Measurements from ENCODE around the gene DAPL1.
"Not testable (repeated sequence)": the region's sequence is repeated elsewhere in the genome, so short reads cannot be mapped to it uniquely, and the experiment has no call there.

DAPL1 gene

DNA sequence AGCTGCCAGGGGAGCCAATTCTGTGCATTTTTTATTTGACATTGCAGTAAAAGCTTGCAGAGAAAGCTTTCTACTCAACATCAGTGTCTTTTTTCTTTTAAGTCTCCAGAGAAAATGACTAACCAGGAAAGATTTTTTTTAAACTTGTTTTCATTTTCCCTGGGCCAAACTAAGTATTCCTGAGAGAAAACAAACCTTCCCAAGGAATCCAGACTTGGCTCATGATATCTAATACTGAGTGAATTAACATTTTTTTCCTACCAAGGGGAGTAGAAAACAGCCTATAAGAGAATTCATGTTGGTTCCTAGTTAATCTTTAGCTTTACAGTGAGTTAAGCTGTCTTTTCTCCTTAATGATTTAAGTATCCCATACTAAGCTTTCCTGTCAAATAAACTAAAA, 46.7 kb downstream of the DAPL1 start:
- no peaks in the 10 kb centered on the region for H3K27me3 ChIP-seq
- no peaks in the 10 kb centered on the region for H3K36me3 ChIP-seq
- no peaks in the 10 kb centered on the region for H3K9me3 ChIP-seq
- no peak overlapping the region for H3K4me3 ChIP-seq
- DNase-seq, result no peak
- peak overlapping the region; percentile 44 to 58 for H3K27ac ChIP-seq
- peaks cover 0 to 45% (median 28%) of the 10 kb centered on the region in 4 donors for H3K4me1 ChIP-seq
- TF ChIP-seq, protein P1, sequence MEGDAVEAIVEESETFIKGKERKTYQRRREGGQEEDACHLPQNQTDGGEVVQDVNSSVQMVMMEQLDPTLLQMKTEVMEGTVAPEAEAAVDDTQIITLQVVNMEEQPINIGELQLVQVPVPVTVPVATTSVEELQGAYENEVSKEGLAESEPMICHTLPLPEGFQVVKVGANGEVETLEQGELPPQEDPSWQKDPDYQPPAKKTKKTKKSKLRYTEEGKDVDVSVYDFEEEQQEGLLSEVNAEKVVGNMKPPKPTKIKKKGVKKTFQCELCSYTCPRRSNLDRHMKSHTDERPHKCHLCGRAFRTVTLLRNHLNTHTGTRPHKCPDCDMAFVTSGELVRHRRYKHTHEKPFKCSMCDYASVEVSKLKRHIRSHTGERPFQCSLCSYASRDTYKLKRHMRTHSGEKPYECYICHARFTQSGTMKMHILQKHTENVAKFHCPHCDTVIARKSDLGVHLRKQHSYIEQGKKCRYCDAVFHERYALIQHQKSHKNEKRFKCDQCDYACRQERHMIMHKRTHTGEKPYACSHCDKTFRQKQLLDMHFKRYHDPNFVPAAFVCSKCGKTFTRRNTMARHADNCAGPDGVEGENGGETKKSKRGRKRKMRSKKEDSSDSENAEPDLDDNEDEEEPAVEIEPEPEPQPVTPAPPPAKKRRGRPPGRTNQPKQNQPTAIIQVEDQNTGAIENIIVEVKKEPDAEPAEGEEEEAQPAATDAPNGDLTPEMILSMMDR (IDR thresholded peaks at IDR 0.05), result no peak
- intact Hi-C loops (cut with DNase I; ENCODE audit: low total_unique reads), result no loop called here

DNA sequence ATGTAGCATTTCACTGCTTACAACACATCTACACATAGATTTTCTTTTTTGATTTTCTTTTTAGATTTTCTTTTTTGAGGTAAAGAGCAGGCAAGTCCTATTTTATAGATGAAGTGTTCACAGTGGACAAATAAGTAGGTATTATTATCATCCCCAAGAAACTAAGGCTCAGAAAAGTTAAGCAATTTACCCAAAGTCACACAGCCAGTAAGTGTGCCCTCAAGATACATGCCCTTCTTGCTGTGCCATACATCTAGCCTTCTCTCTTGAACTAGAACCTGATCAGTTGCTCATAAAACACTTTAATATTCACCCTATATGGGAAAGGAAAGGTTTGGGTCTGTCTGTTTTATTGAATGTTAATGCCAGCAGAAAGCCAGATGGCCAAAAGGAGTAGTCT, 50.3 kb downstream of the DAPL1 start:
- Histone ChIP-seq H3K27me3 (no peaks in the 10 kb centered on the region), H3K36me3 (no peaks in the 10 kb centered on the region), H3K9me3 (no peaks in the 10 kb centered on the region), H3K27ac (peak overlapping the region in 1 of 2 donors; percentile 26), H3K4me1 (peaks cover 0 to 45% (median 28%) of the 10 kb centered on the region in 4 donors), H3K4me3 (no peak overlapping the region)
- TF ChIP-seq, protein P1 (IDR thresholded peaks at IDR 0.05), result no peak
- no peak for DNase-seq
- intact Hi-C loops (cut with DNase I; ENCODE audit: low total_unique reads), result no loop called here

DNA sequence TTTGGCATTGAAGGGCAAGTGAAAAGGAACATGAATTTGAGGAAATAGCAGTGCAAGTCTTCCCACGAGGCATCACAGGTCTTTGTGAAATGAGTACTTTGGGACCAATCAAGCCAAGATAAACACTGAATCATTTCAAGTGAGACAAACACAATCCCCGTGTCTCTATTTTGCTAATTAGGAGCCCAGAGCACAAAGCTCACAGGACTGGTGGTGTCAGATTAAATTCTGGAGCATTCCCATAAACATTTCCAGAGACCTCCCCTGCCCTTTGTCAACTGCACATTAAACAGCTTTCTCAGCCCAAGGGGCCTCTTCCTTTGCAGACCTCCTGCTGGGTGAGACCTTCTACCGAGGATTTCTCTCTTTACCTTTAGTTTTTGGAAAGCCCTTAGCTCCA, 50.7 kb downstream of the DAPL1 start:
- intact Hi-C loops (cut with DNase I; ENCODE audit: low total_unique reads), result no loop called here
- DNase-seq, result no peak

DNA sequence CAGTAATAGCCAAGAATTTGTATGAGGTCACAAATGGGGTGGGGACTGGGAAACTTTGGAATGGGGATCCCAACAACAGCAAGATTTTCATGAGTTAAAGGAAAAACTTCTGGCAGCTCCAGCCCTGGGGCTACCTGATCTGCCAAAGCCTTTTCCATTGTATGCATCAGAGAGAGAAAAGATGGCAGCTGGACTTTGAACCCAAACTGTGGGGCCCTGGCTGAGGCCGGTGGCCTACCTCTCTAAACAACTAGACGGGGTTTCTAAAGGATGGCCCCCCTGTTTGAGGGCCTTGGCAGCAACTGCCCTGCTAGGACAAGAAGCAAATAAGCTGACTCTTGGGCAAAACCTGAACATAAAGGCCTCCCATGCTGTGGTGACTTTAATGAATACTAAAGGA, 52.4 kb downstream of the DAPL1 start:
- intact Hi-C loops (cut with DNase I; ENCODE audit: low total_unique reads); H3K4me3 ChIP-seq; H3K36me3 ChIP-seq; H3K27me3 ChIP-seq; DNase-seq; H3K27ac ChIP-seq; H3K9me3 ChIP-seq: not testable (repeated sequence)
- H3K4me1 ChIP-seq, result peaks cover 0 to 32% (median 16%) of the 10 kb centered on the region in 4 donors

More for the DNA sequence above, 50.7 kb downstream of the DAPL1 start:
- Histone ChIP-seq H3K4me3 (no peak overlapping the region), H3K27ac (peak overlapping the region; percentile 26 to 36), H3K9me3 (no peaks in the 10 kb centered on the region), H3K4me1 (peaks cover 0 to 45% (median 28%) of the 10 kb centered on the region in 4 donors), H3K27me3 (no peaks in the 10 kb centered on the region), H3K36me3 (no peaks in the 10 kb centered on the region)
- TF ChIP-seq, protein P1 (IDR thresholded peaks at IDR 0.05), result no peak

DNA sequence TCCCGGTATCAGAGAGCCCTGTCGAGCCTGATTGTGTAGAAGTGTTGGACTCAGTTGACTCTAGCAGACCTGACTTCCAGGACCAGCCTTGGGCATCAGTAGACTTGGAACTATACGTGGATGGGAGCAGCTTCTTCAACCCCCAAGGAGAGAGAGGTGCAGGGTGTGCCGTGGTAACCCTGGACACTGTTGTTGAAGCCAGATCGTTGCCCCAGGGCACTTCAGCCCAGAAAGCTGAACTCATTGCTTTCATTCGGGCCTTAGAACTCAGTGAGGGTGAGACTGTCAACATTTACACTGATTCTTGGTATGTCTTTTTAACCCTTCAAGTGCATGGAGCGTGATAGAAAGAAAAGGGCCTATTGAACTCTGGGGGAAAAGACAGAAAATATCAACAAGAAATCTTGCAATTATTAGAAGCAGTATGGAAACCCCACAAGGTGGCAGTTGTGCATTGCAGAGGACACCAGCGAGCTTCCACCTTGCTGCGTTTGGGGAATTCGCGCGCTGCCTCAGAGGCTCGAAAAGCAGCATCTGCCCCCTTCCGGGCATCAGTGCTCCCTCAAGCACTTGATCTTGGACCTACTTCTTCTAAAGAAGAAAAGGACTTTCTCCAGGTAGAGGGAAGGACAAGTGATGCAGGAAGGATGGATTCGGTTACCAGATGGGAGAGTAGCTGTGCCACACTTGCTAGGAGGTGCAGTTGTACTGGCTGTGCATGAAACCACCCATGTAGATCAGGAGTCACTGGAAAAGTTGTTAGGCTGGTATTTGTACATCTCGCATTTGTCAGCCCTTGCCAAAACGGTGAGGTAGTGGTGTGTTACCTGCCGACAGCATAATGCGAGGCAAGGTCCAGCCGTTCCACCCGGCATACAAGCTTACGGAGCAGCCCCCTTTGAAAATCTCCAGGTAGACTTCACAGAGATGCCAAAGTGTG, 53.2 kb downstream of the DAPL1 start:
- intact Hi-C loops (cut with DNase I; ENCODE audit: low total_unique reads); H3K9me3 ChIP-seq; H3K27me3 ChIP-seq; H3K36me3 ChIP-seq; DNase-seq; H3K4me3 ChIP-seq; H3K27ac ChIP-seq: not testable (repeated sequence)
- H3K4me1 ChIP-seq, result peaks cover 0 to 25% (median 12%) of the 10 kb centered on the region in 4 donors

DNA sequence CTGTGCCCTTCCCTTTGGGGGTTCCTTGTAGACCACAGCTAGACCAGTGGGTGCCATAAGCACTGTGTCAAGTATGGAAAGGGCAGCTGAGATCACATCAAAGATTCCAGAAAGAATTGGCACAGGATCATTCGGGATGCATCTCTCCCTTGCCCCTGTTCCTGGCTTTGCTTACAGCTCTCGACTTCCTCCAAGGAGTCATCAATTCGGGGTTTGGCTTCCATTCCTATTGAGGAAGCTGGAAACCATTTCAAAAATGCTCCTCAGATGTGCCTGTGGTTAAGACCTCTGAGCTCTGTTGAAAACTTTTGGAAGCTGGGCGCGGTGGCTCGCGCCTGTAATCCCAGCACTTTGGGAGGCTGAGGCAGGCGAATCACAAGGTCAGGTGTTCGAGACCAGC, 65.1 kb downstream of the DAPL1 start:
- H3K27ac ChIP-seq; intact Hi-C loops (cut with DNase I; ENCODE audit: low total_unique reads); H3K27me3 ChIP-seq: not testable (repeated sequence)

DNA sequence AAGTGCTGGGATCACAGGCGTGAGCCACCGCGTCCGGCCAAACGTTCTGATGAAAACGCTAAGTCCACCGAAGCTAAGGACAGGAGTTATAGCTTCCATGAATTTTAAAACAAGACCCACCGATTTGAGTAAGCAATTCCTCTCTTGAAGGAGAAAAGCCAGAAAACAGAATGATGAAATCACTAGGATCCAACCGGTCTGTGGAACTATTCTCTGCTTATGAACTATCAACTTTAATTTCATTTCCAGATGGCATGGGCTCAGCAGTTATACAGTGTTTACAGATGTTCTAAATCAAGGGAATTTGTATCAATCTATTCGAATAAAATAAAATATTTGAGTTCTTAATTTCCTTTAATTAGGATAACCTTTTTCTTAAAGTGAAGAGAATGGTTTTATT, 66.5 kb downstream of the DAPL1 start:
- H3K9me3 ChIP-seq; H3K4me1 ChIP-seq; H3K36me3 ChIP-seq; H3K27ac ChIP-seq; DNase-seq; H3K27me3 ChIP-seq; H3K4me3 ChIP-seq; intact Hi-C loops (cut with DNase I; ENCODE audit: low total_unique reads): not testable (repeated sequence)

More for the DNA sequence above, 65.1 kb downstream of the DAPL1 start:
- H3K4me3 ChIP-seq, DNase-seq, H3K9me3 ChIP-seq, H3K4me1 ChIP-seq, H3K36me3 ChIP-seq: not testable (repeated sequence)

DNA sequence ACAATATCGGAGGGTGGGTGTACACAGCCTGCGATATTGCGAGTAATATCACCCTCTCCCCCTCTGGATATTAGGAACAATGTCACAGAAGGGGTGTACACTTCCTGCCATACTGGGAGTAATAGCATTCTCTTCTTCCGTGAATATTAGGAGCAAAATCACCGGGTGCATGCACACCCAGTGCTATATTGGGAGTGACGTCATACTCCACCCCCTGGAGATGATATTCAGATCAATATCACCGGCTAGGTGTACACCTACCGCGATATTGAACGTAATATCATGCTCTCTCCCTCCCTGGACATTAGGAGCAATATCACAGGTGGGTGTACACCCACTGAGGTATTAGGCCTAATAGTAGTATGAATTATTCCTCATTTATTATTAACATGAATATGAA, 70.4 kb downstream of the DAPL1 start:
- not testable (repeated sequence) for H3K9me3 ChIP-seq

More for the DNA sequence above, 70.4 kb downstream of the DAPL1 start:
- intact Hi-C loops (cut with DNase I; ENCODE audit: low total_unique reads); H3K27ac ChIP-seq; H3K36me3 ChIP-seq; DNase-seq; H3K27me3 ChIP-seq; H3K4me3 ChIP-seq; H3K4me1 ChIP-seq: not testable (repeated sequence)

All from tibial artery (tissue), 4 donors.